ENCODE measurements around the gene BOD1. TPM values are rescaled to one million over a fixed set of nuclear protein-coding genes. Genes with fewer than 3 reads are reported as not detected.

The BOD1 gene
- total and polyA plus RNA-seq, 10 of the 15 experiments (the other 5 are each of a cell fraction or from before 2014, with no cell fraction given) = 14.1 to 35.8 (median 29.6) TPM

GRCh38 chr5:173604141-173604540 lies 12.3 kb downstream of the BOD1 start:
- in situ Hi-C loops (cut with MboI) = no loop called here
- Histone ChIP-seq H3K36me3 (ENCODE audit: control insufficient read depth in 2 of 2, insufficient read depth in 2 of 2, low read length in 1 of 2) (peaks cover 15 to 22% of the 10 kb centered on the region in 2 experiments), H2AFZ (ENCODE audit: control insufficient read depth, low read depth, low read length) (no peak overlapping the region), H3K4me1 (ENCODE audit: control insufficient read depth, insufficient read depth, low read length) (no peaks in the 10 kb centered on the region), H4K20me1 (ENCODE audit: control insufficient read depth, insufficient read depth) (no peaks in the 10 kb centered on the region), H3K9me3 (replicated peaks; ENCODE audit: control insufficient read depth, insufficient read depth, low read length) (no peaks in the 10 kb centered on the region), H3K9ac (ENCODE audit: control insufficient read depth, insufficient read depth, low read length) (no peak overlapping the region), H3K27ac (ENCODE audit: control insufficient read depth, insufficient read depth) (no peak overlapping the region), H3K4me3 (no peak overlapping the region), H3K79me2 (ENCODE audit: control insufficient read depth, insufficient read depth, low read length) (no peaks in the 10 kb centered on the region), H3K27me3 (replicated peaks in 1 of 2; ENCODE audit: control insufficient read depth in 2 of 2, insufficient read depth in 2 of 2, low read length in 1 of 2) (no peaks in the 10 kb centered on the region), H3K4me2 (ENCODE audit: control insufficient read depth, insufficient read depth) (no peak overlapping the region)
- FAIRE-seq = no peak
- RAD21 ChIA-PET (ENCODE audit: unreplicated experiment) = no interaction called here
- no peak for DNase-seq (ENCODE audit: low read depth, low spot score)
- TF ChIP-seq NFIC (IDR thresholded peaks at IDR 0.05; ENCODE audit: low read depth, low read length) (no peak), EED (IDR thresholded peaks at IDR 0.05; ENCODE audit: low read depth) (no peak), YY1 (IDR thresholded peaks at IDR 0.05; ENCODE audit: low read depth, low read length) (no peak), TCF12 (IDR thresholded peaks at IDR 0.05; ENCODE audit: low read depth, low read length) (no peak), POU2F2 (IDR thresholded peaks at IDR 0.05; ENCODE audit: borderline replicate concordance, low read depth, low read length) (no peak), KDM1A (IDR thresholded peaks at IDR 0.05; ENCODE audit: borderline replicate concordance) (no peak), IRF5 (IDR thresholded peaks at IDR 0.05; ENCODE audit: borderline replicate concordance) (no peak), FOXK2 (IDR thresholded peaks at IDR 0.05) (no peak), YBX1 (IDR thresholded peaks at IDR 0.05) (no peak)
- intact Hi-C loops (cut with micrococcal nuclease; ENCODE audit: unreplicated experiment) = no loop called here
- CTCF ChIA-PET = interaction anchor here (1.1 to 2.1 kb wide), 3 partner anchors 8 to 369 kb away, joined by 4 to 6 read pairs (median 6); no protein-coding TSS in a partner anchor
- POLR2A ChIA-PET = no interaction called here
- no peak for ATAC-seq
- SMC1A ChIA-PET (ENCODE audit: uncharacterized antibody, unreplicated experiment) = no interaction called here
- no TSS peak for BruUV-seq (replicated peaks)
- WGBS (ENCODE audit: insufficient coverage, insufficient replicate concordance, low lambda C conversion rate, missing lambda C conversion rate) = 95% methylated on average over 1 of the region's 1 CpG

Measured in GM12878 (cell line).